B cell (primary cell): Measurements from ENCODE around the gene IER3. TPM values are rescaled to one million over a fixed set of nuclear protein-coding genes. Genes with fewer than 3 reads are reported as not detected.

Source experiments
- ATAC-seq: fragments of 200-7000 bp; cut with Tn5 transposase; one replicate; pipeline ENCODE4 v1.10.0; 2021; ENCODE audit warnings: low read depth, mild to moderate bottlenecking, moderate number of reproducible peaks, moderate library complexity
- CTCF ChIA-PET: fragments of 350-600 bp; sonication (Branson Sonifier 250); formaldehyde crosslinking; loops from one replicate; lab custom pipeline; 2021; ENCODE audit warnings: antibody characterized with exemption, inconsistent platforms; lab: Charles Lee
- POLR2A ChIA-PET: fragments of 350-600 bp; sonication (Branson Sonifier 250); formaldehyde crosslinking; loops from one replicate; lab custom pipeline; 2021; ENCODE audit warnings: antibody characterized with exemption; lab: Charles Lee
- DNase-seq: peaks from one replicate; pipeline ENCODE4 v3.0.0; 2013
- H2AFZ ChIP-seq: 2 replicates; pipeline ENCODE4 v1.6.1; 2012; ENCODE audit warnings: mild to moderate bottlenecking, low read depth, low read length; ENCODE audit not compliant: insufficient read depth, poor library complexity, severe bottlenecking
- H3K27ac ChIP-seq, 2 donors: 1 replicate in 1 of 2; 2 replicates in 1 of 2; pipeline ENCODE4 v1.5.1; 2012 to 2013; ENCODE audit warnings: low read length in 2 of 2, mild to moderate bottlenecking in 2 of 2, moderate library complexity in 1 of 2
- H3K27me3 ChIP-seq, 4 experiments: fragments of 200-600 bp in 1 of 4; sonication (generic) in 1 of 4; replicated peaks in 1 of 4; 1 replicate in 2 of 4; 2 replicates in 2 of 4; pipeline versions ENCODE4 v1.6.1 to v1.7.0; 2013 to 2016; ENCODE audit warnings: low read length in 3 of 4, mild to moderate bottlenecking in 2 of 4, mixed read lengths in 1 of 4, moderate library complexity in 1 of 4; ENCODE audit not compliant: insufficient read depth in 4 of 4, control insufficient read depth in 3 of 4; ENCODE audit errors: control extremely low read depth in 1 of 4
- H3K36me3 ChIP-seq, 2 experiments: replicated peaks in 1 of 2; 1 replicate in 1 of 2; 2 replicates in 1 of 2; pipeline versions ENCODE4 v1.6.1 to v1.7.1; 2013; ENCODE audit warnings: low read length in 1 of 2; ENCODE audit not compliant: insufficient read depth in 2 of 2, control insufficient read depth in 1 of 2; ENCODE audit errors: control extremely low read depth in 1 of 2, extremely low read depth in 1 of 2
- H3K4me1 ChIP-seq, 2 donors: fragments of 200-600 bp in 1 of 2; sonication (generic) in 1 of 2; 1 replicate in 1 of 2; 2 replicates in 1 of 2; pipeline versions ENCODE4 v1.5.1 to v1.6.1; 2013 to 2017; ENCODE audit warnings: low read length in 2 of 2; ENCODE audit not compliant: control insufficient read depth in 2 of 2, insufficient read depth in 2 of 2
- H3K4me2 ChIP-seq: replicated peaks from 2 replicates; pipeline ENCODE3; 2012; ENCODE audit warnings: mild to moderate bottlenecking, low read depth, low read length; ENCODE audit not compliant: poor library complexity, severe bottlenecking
- H3K4me3 ChIP-seq, 5 experiments: fragments of 200-600 bp in 1 of 5; sonication (generic) in 1 of 5; 1 replicate in 3 of 5; 2 replicates in 2 of 5; pipeline versions ENCODE4 v1.5.1 to v1.7.0; 2011 to 2016; ENCODE audit warnings: low read length in 4 of 5, mild to moderate bottlenecking in 4 of 5, low read depth in 2 of 5, control low read depth in 1 of 5, moderate library complexity in 1 of 5; ENCODE audit not compliant: insufficient read depth in 1 of 5; ENCODE audit errors: control extremely low read depth in 1 of 5, extremely low read depth in 1 of 5
- H3K79me2 ChIP-seq: fragments of 200-600 bp; sonication (generic); one replicate; pipeline ENCODE4 v1.6.0; 2016; ENCODE audit warnings: low read length; ENCODE audit not compliant: control insufficient read depth, insufficient read depth
- H3K9ac ChIP-seq: fragments of 200-600 bp; sonication (generic); 2 replicates; pipeline ENCODE4 v1.6.1; 2017; ENCODE audit warnings: mild to moderate bottlenecking, low read length, moderate library complexity
- H3K9me3 ChIP-seq, 3 donors: one replicate each; pipeline versions ENCODE4 v1.6.1 to v1.7.1; 2013; ENCODE audit warnings: low read length in 2 of 3; ENCODE audit not compliant: control insufficient read depth in 2 of 3, insufficient read depth in 1 of 3; ENCODE audit errors: control extremely low read depth in 1 of 3
- H4K20me1 ChIP-seq: 2 replicates; pipeline ENCODE4 v1.6.0; 2012; ENCODE audit warnings: mild to moderate bottlenecking, low read length; ENCODE audit not compliant: insufficient read depth, control insufficient read depth, poor library complexity, severe bottlenecking
- H3K27ac Mint-ChIP-seq: one replicate; pipeline ENCODE4 v1.8.0; 2021; ENCODE audit warnings: mixed read lengths
- H3K27me3 Mint-ChIP-seq: one replicate; pipeline ENCODE4 v1.8.0; 2021; ENCODE audit warnings: mixed read lengths
- H3K4me1 Mint-ChIP-seq: one replicate; pipeline ENCODE4 v1.8.0; 2021; ENCODE audit warnings: mixed read lengths
- H3K4me3 Mint-ChIP-seq: one replicate; pipeline ENCODE4 v1.8.0; 2021; ENCODE audit warnings: mixed read lengths
- H3K9me3 Mint-ChIP-seq: one replicate; pipeline ENCODE4 v1.8.0; 2022; ENCODE audit warnings: mixed read lengths; ENCODE audit not compliant: insufficient read depth
- CTCF ChIP-seq: fragments of 200-600 bp; IDR thresholded peaks from one replicate; pipeline ENCODE4 v1.8.0; 2022; ENCODE audit warnings: antibody characterized with exemption, mild to moderate bottlenecking
- EZH2 ChIP-seq: IDR thresholded peaks from 2 replicates; pipeline ENCODE4 v1.6.1; 2012; ENCODE audit warnings: borderline replicate concordance, low read depth, mild to moderate bottlenecking, moderate library complexity, low read length; ENCODE audit not compliant: insufficient read depth, poor library complexity, severe bottlenecking
- WGBS: methylation state at CpG from one replicate; pipeline ENCODE4 v1.1.5; 2013; ENCODE audit warnings: missing lambda C conversion rate; ENCODE audit not compliant: insufficient coverage; 5-methylcytosine and 5-hydroxymethylcytosine counted together
- intact Hi-C: fragments of 100-400 bp; cut with micrococcal nuclease; formaldehyde crosslinking; loops from one replicate; pipeline ENCODE4 v1.10.0; 2022
- polyA plus RNA-seq: library from polyadenylated mRNA; depleted of rRNA; stranded (reverse); fragments of >200 nt; gene quantifications from 2 replicates; pipeline ENCODE4 v1.2.3, GENCODE V29; 2012
- total RNA-seq, 2 donors: library from RNA; stranded (reverse); fragments of 120-200 nt in 1 of 2; gene quantifications; 1 replicate in 1 of 2; 2 replicates in 1 of 2; pipeline versions ENCODE4 v1.2.3 to v1.2.4, GENCODE V29; 2013 to 2022

IER3 gene
- total and polyA plus RNA-seq, 2 donors (not counting 1 experiment from before 2014, with no cell fraction given) = 3.7 to 4.2 TPM

GRCh38 chr6:30717129-30717844 lies 27.1 kb downstream of the IER3 start, which contains the start of gene MDC1:
TSS of gene MDC1 (minus strand) at chr6:30717281. CDS start at chr6:30715175, 2,106 bp downstream.
- H4K20me1 ChIP-seq = peaks cover 9% of the 10 kb centered on the region
- H3K4me2 ChIP-seq = peak within 1 kb of the TSS; percentile 76
- POLR2A ChIA-PET = interaction anchor here (0.5 to 9.8 kb wide), 14 partner anchors 10 to 1721 kb away, joined by 3 to 216 read pairs (median 8); partner anchors contain the start of genes GNL1, MRPS18B, NRM and PPP1R10
- no peaks in the 10 kb centered on the region for H3K9me3 ChIP-seq
- peaks cover 41% of the 10 kb centered on the region for H3K79me2 ChIP-seq
- peak; percentile 70 for ATAC-seq
- Mint-ChIP-seq H3K27me3 (no peaks in the 10 kb centered on the region), H3K27ac (peak within 1 kb of the TSS; percentile 99), H3K9me3 (no peaks in the 10 kb centered on the region), H3K4me3 (peak within 1 kb of the TSS; percentile 96), H3K4me1 (peaks cover 41% of the 10 kb centered on the region)
- H3K27me3 ChIP-seq = no peaks in the 10 kb centered on the region
- no peak for TF ChIP-seq EZH2
- TF ChIP-seq CTCF = peak; percentile 50
- peak within 1 kb of the TSS; percentile 72 for H3K9ac ChIP-seq
- peak within 1 kb of the TSS; percentile 71 to 82 (median 80) for H3K4me3 ChIP-seq
- intact Hi-C loops = loop anchor here (1.0 kb wide), 6 partner anchors 30 to 161 kb away; partner anchors contain the start of genes ABCF1, DHX16, GNL1 and MRPS18B
- H3K36me3 ChIP-seq = peaks cover 0 to 20% of the 10 kb centered on the region in 2 experiments
- H3K4me1 ChIP-seq = peaks cover 24 to 34% of the 10 kb centered on the region in 2 donors
- DNase-seq = peak; percentile 100
- peak within 1 kb of the TSS; percentile 91 to 94 for H3K27ac ChIP-seq
- peak within 1 kb of the TSS; percentile 85 for H2AFZ ChIP-seq
- under 1% methylated on average over 46 of the region's 48 CpGs for WGBS
- CTCF ChIA-PET = interaction anchor here (0.5 to 22.5 kb wide), 9 partner anchors 12 to 188 kb away, joined by 3 to 963 read pairs (median 5); partner anchors contain the start of genes DHX16, MRPS18B, NRM and PPP1R10

DNA sequence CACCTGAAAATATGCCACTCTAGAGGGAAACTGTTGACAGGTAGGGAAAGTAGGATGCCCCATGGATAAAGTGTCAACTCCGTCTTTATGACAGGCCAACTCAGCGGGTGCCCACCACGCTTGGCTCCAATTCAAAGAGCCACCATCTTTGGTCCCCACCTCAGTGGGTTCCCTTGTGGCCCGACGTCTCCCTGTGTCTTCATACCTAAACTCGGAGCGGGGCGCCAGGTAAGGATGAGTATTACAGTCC lies 27.5 kb downstream of the IER3 start:
- peak overlapping the region; percentile 76 for H3K4me2 ChIP-seq
- TF ChIP-seq CTCF (no peak), EZH2 (no peak)
- no peak for ATAC-seq
- H3K27ac Mint-ChIP-seq = peak overlapping the region; percentile 99
- no peaks in the 10 kb centered on the region for H3K9me3 ChIP-seq
- peaks cover 36% of the 10 kb centered on the region for H3K79me2 ChIP-seq
- WGBS = 5% methylated on average over 8 of the region's 8 CpGs
- POLR2A ChIA-PET = interaction anchor here (0.6 to 9.8 kb wide), 11 partner anchors 10 to 160 kb away, joined by 3 to 216 read pairs (median 8); partner anchors contain the start of genes GNL1, MRPS18B, NRM and PPP1R10
- CTCF ChIA-PET = interaction anchor here (0.5 to 22.5 kb wide), 8 partner anchors 14 to 187 kb away, joined by 3 to 963 read pairs (median 6); partner anchors contain the start of genes DHX16, MRPS18B, NRM and PPP1R10
- H3K27me3 ChIP-seq = no peaks in the 10 kb centered on the region
- H3K4me1 Mint-ChIP-seq = peaks cover 38% of the 10 kb centered on the region
- peak overlapping the region; percentile 91 to 94 for H3K27ac ChIP-seq
- peaks cover 19 to 29% of the 10 kb centered on the region in 2 donors for H3K4me1 ChIP-seq
- H3K36me3 ChIP-seq = peaks cover 0 to 24% of the 10 kb centered on the region in 2 experiments
- H3K9ac ChIP-seq = peak overlapping the region; percentile 72
- H2AFZ ChIP-seq = peak overlapping the region; percentile 85
- H3K4me3 Mint-ChIP-seq = peak overlapping the region; percentile 96
- no peaks in the 10 kb centered on the region for H3K9me3 Mint-ChIP-seq
- DNase-seq = no peak
- H3K27me3 Mint-ChIP-seq = no peaks in the 10 kb centered on the region
- peak overlapping the region; percentile 64 to 82 (median 80) for H3K4me3 ChIP-seq
- intact Hi-C loops = loop anchor here (1.0 kb wide), 6 partner anchors 30 to 161 kb away; partner anchors contain the start of genes ABCF1, DHX16, GNL1 and MRPS18B
- peaks cover 4% of the 10 kb centered on the region for H4K20me1 ChIP-seq
